Measurements from ENCODE around the gene RNF220. TPM values are rescaled to one million over a fixed set of nuclear protein-coding genes. Genes with fewer than 3 reads are reported as not detected.
"Not testable (repeated sequence)": the region's sequence is repeated elsewhere in the genome, so short reads cannot be mapped to it uniquely, and the experiment has no call there.

The RNF220 gene
- total RNA-seq, 1 experiment from 2014 or later, result 57.4 TPM

- DNase-seq (ENCODE audit: low spot score), result no peak
Observed at GRCh38 chr1:44485934-44486460, 80.9 kb downstream of the RNF220 start.

- DNase-seq (ENCODE audit: low spot score), result peak; percentile 66
Observed at GRCh38 chr1:44489481-44489880, 84.4 kb downstream of the RNF220 start.

DNA sequence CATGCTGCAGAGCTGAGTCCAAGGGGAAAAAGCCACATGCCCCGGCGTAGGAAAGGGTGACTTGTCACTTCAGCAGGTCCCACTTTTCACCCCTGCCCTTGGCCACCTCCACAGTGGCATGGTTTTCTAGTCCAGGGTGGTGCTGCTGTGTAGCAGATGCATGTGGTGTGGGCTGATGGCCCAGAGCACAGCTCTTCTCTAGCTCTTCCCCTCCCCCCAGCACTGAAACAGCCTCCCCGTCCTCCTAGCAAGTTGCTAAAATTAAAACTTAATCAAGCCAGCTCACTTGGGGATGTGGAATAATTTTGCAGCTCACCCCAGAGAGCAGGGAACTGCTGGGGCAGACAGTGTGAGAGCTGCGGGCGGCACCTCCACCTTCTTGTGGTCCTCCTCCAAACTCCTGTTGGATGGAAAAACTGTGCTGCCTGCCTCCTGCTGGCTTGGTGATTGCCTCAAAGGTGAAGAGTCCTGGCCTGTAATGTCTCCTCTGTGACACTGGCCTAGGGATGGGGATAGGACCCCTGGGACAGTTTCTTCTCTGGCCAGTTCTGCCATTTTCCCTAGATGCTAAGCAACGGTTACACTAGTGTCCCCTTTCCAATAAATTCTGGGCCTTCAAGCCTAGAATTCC is 91.6 kb downstream of the RNF220 start:
- no peak for DNase-seq (ENCODE audit: low spot score)

- no peak for DNase-seq (ENCODE audit: low spot score)
Observed at GRCh38 chr1:44497422-44498170, 92.5 kb downstream of the RNF220 start.

DNA sequence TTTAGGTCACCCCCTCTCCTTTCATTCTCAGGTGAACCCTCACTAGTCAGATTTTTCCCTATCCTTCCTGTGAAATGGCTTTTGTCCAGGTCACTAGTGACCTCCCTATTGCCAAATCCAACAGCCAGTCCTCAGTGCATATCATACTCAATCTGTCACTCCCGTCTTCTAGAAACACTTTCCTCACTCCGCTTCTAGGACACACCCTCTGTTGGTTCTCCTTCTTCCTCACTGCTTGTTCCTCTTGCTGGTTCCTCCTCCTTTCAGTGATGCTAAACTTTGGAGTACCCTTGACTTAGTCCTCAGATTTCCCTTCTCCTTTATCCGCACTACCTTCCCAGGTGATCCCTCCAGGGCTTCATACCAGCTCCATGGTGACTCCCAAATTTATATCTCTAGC is 94.3 kb downstream of the RNF220 start:
- DNase-seq (ENCODE audit: low spot score), result no peak

DNA sequence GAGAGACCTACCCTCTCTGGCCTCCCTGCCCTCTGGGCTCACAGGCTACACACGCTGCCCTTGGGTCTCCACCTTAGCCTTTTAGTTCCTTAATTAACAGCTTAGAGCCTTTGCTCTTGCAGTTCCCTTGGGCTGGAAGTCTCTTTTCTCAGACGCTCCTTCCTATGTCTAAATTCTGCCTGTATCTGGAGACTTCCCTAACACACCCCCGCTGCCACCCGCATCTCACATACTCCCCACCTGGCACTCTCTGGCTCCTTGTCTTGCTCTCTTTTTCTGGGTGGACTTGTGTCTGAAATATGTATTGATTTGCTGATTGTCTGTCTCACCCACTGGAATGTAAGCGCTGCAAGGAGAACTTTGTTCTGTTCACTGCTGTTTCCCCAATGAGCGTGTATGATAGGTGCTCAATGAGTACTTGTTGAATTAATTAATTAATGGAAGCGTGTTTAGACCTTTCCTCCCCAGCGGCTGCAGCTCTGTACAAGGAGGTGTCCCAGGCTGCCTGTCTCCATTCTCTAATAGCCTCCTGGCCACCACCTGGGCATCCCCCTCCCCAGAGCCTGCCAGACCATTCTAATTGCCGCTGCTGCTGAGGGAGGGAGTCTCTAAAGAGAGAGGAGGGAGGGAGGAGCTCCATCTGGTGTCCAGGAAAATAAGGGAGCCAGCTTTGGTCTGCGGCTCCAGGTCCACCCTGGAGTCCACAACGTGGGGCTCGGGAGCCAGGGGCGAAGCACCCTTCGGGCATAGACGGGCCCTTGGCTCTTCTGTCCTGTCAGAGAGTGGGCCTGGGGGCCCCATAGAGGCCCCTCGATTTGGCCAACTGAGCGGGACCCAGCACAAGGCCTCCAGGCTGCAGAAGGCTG is 95.4 kb downstream of the RNF220 start:
- no peak for DNase-seq (ENCODE audit: low spot score)

DNA sequence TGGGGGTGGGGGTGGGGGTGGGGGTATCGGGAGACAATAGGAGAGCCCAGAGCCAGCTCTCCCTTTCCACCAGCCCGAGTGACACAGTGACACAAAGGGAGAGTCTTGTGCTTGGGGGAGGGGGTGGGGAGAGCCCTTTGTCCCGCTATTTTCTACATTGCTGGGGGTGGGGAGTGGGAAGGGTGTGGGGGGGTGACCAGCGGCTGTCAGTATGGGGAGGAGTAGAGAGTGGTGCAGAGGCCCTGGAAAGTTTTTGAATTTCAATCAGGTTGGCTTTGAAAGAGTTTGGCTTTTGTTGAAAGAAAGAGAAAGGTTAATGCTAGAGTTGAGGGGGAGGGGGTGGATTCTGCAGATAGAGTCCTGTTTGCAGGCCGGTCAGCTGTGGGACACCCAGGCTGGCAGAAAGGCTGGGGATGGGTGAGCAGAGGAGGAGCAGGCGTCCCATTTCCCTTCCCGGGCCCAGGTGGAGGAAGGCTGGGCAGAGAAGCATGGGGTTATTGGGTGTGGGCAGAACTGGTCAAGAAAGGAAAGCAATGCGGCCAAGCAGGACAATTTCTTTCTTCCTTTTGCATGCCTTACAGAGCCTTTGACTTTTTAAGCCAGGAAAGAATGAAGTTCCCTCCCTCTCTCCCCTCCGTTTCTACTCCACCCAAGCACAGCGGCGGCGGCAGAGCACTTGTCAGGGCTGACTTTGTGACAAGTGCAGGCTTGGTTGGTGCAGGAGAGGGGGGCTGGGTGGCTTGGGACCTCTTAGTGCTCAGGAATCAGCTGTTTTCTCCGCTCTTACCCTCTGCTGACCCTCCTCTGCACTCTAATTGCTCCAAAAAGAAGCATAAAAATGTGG is 96.2 kb downstream of the RNF220 start:
- no peak for DNase-seq (ENCODE audit: low spot score)

GRCh38 chr1:44502823-44503222 is 97.8 kb downstream of the RNF220 start:
- not testable (repeated sequence) for DNase-seq (ENCODE audit: low spot score)

DNA sequence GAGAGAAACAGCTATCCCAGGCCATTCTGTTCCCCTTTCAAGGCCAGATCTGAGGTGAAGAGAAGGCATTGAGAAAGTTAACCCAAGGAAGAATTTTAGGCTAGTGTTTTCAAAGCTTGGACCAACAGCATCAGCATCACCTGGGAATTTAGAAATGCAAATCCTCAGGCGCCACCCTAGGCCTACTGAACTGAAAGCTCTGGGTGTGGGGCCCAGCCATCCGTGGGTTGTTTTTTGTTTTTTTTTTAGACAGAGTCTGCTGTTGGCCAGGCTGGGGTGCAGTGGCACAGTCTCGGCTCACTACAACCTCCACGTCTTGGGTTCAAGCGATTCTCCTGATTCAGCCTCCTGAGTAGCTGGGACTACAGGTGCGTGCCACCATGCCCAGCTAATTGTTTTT is 98.6 kb downstream of the RNF220 start:
- DNase-seq (ENCODE audit: low spot score), result no peak

- no peak for DNase-seq (ENCODE audit: low spot score)
Observed at GRCh38 chr1:44505210-44505993, 100.3 kb downstream of the RNF220 start.

GRCh38 chr1:44507490-44508396 is 102.7 kb downstream of the RNF220 start:
- DNase-seq (ENCODE audit: low spot score), result no peak

GRCh38 chr1:44508397-44508745 is 103.3 kb downstream of the RNF220 start:
- no peak for DNase-seq (ENCODE audit: low spot score)

GRCh38 chr1:44511363-44511762 is 106.3 kb downstream of the RNF220 start:
- DNase-seq (ENCODE audit: low spot score), result no peak

GRCh38 chr1:44511769-44512168 is 106.7 kb downstream of the RNF220 start:
- DNase-seq (ENCODE audit: low spot score), result no peak

- no peak for DNase-seq (ENCODE audit: low spot score)
Observed at GRCh38 chr1:44512313-44512885, 107.3 kb downstream of the RNF220 start.

DNA sequence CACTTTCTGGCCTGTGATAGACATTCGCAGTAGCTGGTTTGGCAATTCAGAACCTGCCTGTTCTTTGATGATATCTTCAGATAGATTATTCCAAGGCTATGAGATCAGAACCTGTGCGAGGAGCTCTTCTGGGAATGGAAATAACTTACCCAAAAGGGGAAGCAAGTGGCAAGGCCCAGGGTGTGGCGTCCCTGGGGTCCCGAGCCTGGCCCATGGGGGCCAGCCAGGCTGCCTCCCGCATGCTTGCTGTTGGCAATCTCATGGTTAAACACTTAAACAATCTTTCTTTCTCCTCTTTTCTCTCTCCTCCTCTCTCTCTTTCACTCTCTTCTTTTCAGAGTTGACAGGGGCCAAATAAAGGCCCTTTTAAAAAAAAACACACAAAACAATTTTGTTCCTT is 108.1 kb downstream of the RNF220 start:
- no peak for DNase-seq (ENCODE audit: low spot score)

GRCh38 chr1:44514673-44515072 is 109.6 kb downstream of the RNF220 start:
- no peak for DNase-seq (ENCODE audit: low spot score)

DNA sequence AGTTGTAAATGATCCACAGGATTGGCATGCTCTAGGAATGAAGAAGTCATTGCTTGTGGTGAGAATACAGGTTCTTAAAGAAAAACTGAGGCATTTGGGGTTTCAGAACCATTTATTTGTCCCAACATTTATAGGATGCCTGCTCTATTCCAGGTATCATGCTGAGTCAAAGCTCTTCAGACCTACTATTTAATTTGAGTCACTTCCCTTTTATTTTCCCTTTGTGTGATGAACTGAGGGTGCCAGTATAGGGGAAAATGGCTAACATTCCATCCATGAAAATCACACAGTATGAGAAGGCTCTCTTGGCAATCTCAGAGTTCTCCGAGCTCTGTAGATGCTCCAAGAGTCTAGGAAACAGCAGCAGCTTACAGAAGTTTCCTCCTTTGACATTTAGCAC is 110.4 kb downstream of the RNF220 start:
- peak; percentile 36 for DNase-seq (ENCODE audit: low spot score)

GRCh38 chr1:44519035-44519676 is 114.1 kb downstream of the RNF220 start:
- no peak for DNase-seq (ENCODE audit: low spot score)
